Left colon (tissue), 2 donors: ENCODE data around the gene NEDD4L. TPM values are rescaled to one million over a fixed set of nuclear protein-coding genes. Genes with fewer than 3 reads are reported as not detected.
A peak's percentile ranks its signal among the peaks of the same experiment; 100 is the strongest.

ENCODE experiments used
- ATAC-seq: fragments of 200-7000 bp; cut with Tn5 transposase; one replicate; pipeline ENCODE4 v1.9.1; 2020; ENCODE audit warnings: mild to moderate bottlenecking, moderate library complexity
- DNase-seq, 2 donors: peaks; one replicate each; pipeline ENCODE4 v3.0.0-alpha.2; 2020
- intact Hi-C, 2 donors: fragments of 100-400 bp; cut with DNase I in 1 of 2; cut with micrococcal nuclease in 1 of 2; formaldehyde crosslinking; loops; one replicate each; pipeline versions ENCODE4 v1.11.2 to v1.14.0; 2022; cut with DNase I, micrococcal nuclease
- total RNA-seq, 2 donors: library from RNA; stranded (reverse); fragmentation: NEBNext Ultra II Directional; extraction: Animal tissue kit (Norgen Biotek cat#: 25700); gene quantifications; one replicate each; pipeline ENCODE4 v1.2.1, GENCODE V29; 2021
- donor health status: DM: no; HTN: no; CAD: no.
- donor health status: DM: yes; HTN: yes; CAD: no.

Gene NEDD4L
- total RNA-seq, 2 donors from 2014 or later = 176 to 332 TPM

DNA sequence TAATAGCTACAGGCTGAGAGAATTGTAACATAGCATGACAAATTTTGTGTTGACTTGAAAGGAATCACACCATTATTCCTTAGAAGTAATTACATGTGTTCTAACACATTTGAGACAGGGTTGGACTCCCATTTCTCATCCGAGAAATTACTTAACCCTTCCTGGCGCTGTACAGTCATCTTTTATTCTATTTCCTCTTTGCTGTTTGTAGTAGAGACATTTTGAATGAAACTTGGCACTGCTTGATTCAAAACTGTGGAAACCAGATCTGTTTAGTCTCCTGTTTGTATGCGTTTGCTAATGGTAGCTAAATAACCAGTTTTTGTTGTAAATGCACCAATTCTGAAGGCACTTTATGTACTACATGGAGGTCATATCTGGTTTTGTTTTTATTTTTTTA is 352.9 kb downstream of the NEDD4L start:
- intact Hi-C loops = no loop called here
- no peak for ATAC-seq
- DNase-seq = no peak

DNA sequence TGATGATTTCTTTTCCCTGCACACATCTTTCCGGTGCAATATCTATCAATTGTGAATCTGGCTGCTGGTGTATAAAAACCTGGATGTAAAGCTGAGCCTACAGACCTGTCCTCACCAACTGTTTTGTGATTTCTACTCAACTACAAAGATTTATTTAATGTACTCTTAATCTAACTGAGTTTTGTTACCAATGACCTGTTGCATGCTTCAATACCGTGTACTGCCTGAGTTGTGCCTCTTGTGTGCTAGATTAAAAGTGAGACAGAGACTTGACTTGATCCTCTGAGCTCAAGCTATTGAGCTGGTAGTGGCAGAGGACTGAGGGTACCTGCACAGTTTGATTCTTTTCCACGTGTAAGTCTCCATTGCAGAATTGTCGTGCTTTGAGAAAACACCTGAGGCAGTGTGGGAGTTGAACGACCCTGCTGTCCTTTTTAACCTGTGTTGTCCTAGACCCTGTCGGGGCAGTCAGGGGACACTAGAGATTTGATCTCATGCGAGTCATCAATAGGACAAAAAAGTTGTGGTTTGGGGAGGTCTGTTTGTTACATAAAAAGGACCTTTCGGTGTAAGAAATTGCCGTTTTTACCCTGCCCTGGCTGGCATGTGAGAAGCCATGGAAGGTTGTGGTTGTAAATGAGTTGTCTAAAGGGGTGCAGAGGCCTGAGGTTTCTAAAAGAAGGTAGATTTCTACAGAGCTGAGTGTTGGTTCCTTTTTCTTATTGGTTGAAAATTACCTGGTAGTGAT is 353.5 kb downstream of the NEDD4L start:
- no peak for ATAC-seq
- intact Hi-C loops = no loop called here
- DNase-seq = no peak

DNA sequence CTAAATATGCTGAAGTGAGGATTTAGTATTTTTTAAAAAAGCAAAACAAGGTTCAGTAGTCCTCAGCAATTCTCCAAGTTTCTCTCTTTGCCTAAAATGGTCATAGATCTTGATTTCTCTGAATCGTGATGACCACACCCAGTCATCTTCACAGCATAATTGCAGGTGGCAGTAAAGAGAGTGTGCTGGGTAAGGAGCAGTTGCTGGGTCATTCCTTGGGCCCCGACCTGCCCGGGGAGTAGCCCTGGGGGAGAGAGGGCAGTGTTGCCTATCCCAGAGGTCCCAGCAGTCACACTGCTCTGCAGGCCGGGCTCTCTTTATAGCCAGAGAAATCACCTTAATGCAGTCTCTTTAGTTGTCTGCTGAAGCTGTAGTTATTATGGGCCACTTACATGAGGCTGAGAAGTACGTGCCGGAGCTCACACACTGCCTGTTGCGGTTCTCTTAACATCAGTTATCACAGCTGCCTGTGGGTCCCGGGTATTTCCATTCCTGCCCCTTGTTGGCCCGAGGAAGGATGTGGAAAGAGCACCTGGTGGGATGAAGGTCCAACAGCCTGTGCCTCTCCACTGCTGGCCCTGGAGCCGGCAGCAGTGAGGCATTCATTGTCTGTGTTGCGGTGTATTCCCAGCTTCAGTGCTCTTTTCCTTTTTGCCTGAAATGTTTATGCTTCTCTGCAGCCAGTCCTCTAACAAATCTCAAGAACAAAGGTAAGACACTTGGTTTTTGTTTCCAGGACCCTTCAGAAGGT is 354.8 kb downstream of the NEDD4L start:
- DNase-seq = no peak
- peak; percentile 76 for ATAC-seq
- intact Hi-C loops = no loop called here

DNA sequence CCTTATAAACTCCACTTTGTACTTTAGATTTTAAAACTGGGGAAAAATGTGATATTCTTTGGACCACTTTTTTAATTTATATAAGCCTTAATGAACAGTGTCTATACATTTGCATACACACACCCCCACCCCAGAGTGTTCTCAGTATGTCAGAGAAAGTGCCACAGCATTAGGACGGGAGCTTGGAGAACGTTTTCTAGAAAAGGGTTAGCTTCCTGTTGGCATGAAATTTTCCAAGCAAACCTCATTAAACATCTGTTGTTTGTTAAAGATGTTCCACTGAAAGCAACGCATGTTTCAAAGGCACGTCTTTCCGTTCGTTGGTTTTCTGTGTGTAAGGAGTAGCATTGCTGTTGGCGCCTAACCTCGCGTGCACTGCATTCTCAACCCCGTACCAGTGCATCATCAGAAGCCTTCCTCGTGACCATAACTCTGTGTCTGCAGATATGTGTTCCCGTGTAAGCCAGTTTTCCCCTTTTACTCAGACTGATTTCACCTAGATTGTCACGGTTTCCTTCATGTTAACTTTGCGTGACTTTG is 356.4 kb downstream of the NEDD4L start:
- intact Hi-C loops = no loop called here
- no peak for DNase-seq
- no peak for ATAC-seq

DNA sequence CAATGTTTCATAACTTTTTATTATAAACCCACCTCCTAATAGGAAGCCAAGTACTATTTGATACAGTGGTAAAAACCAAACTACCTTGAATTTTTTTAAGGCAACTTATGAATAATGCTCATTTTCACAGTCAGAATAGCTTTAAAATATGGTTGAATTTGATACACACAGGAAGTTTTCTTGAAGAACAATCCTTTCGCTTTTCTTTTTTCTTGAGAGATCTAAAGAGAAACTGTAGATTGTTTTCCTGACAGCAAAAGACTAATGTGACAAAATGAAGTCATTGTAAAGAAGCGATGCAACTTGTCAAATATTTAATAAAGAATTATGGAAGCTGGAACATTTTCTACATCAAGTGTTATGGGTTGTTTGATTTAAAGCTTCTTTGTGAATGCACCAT is 357.2 kb downstream of the NEDD4L start:
- intact Hi-C loops = no loop called here
- DNase-seq (no peak), ATAC-seq (no peak)

DNA sequence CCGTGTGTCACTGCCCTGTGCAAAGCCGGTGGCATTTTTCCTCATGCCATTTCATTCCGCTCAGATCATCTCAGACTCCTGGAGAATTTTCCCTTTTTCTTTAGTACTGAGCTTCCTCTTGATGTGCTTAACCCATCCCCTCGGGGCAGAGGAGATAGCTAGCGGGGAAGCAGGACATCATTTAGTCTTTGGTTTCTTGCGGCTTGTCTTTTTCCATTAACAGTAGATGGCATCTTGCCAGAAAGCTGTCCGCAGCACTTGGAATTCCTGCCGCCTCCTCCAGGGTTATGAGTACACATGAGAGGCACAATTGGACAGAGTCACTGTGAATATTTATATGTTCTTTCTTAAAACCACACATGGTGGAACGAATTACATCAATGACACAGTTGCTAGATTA is 358.2 kb downstream of the NEDD4L start:
- peak; percentile 26 for ATAC-seq
- intact Hi-C loops = no loop called here
- no peak for DNase-seq

DNA sequence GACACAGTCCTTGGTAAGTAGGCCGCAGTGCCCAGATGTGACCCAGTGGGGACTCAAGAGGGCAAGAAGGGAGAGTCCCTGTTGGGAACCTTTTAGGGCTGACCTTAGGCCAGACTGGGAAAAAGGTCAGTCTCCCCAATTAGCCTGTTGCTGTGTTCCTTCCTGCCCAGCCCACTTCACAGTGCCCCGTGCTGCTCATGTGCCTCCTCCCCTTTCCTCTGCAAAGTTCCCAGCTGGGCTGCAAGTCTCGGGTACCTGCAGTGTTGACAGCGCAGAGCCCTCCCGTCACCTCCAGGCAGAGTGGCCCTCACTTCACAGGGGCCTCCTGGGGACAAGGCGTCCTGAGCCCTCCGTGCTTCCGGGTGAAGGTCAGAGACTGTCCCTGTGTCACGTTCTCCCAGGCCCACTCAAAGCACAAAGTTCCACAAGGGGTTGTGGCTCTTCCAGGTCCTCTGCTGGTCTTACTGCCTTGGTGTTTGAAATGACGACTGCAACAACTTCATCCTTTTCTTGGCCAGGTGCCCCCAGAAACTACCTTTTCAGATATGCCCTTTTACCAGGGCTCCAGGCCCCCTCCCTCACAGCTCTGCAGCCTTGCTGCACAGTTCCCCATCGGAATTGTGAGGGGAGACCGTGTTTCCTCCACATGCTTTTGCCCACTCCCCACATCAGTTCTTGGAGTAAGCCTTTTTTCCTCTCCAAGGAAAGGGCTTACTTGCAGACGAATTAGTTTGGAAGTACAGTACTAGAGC is 359.1 kb downstream of the NEDD4L start:
- intact Hi-C loops = no loop called here
- DNase-seq (no peak), ATAC-seq (no peak)

DNA sequence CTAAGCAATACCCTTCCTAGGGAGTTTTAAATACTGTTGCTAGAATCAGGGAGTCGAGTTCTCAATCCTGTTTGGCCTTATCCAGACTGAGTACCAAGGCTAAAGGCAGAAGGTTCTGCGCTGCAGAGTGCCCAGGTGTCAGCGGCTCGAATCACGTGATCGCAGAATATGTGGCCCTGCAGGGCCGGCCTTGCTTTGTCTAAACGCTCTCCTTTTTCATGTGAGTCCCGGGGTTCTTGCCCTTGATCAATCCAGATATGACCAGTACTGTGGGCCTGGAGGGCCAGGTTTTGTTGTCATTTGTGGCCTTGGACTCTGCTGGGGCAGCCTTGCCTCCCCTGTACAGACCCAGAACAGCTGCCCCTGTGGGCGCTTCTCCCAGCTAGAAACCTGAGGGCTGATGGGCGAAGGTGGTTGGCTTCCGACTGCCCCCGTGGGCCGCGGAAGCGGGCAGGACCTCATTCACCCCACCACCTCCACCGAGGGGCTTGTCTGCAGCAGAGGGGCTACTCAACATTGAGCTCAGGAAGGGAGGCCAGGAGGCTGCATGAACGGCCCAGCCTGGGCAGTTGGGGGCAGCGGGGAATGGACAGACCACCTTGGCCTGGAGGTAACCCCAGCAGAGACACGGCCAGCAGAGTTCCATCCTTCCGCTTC is 359.9 kb downstream of the NEDD4L start:
- intact Hi-C loops = no loop called here
- no peak for ATAC-seq
- no peak for DNase-seq

DNA sequence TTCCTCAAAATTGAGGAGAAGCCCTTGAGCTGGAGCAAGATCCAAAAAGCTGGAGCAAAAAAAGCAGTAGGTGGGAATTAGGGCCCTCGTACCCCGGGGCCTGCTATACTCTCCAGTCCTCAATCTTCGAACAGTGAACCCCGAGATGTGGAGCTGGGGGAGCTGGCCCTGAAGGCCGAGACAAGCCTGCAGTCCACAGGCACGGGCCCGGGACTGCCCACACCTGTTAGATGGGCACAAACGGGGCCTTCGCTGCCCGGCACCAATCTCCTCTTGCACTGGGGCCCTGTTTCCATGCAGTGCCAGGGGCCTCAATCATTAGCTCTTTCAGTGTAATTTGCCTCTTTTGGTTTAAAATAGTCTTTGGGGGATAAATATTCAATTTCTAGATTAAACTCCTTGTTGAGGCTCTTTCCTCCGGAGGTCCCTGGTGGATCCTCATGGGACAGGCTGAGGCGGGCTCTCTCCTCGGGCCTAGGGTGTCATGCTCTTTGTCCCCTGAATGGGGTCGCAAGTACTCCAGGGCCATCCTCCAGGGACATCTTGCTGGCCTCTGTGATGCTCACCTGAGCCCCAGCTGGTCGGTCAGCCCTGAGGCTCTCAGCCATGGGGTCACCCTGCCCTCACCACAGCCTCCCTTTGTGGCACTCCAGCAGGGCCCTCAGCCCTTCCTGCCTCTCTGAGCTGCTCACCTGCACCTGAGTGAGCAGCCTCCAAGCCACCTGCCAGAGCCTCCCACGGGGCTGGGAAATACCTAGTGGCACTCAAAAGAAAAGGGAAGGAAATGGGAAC is 361.3 kb downstream of the NEDD4L start:
- no peak for DNase-seq
- intact Hi-C loops = no loop called here
- ATAC-seq = no peak

DNA sequence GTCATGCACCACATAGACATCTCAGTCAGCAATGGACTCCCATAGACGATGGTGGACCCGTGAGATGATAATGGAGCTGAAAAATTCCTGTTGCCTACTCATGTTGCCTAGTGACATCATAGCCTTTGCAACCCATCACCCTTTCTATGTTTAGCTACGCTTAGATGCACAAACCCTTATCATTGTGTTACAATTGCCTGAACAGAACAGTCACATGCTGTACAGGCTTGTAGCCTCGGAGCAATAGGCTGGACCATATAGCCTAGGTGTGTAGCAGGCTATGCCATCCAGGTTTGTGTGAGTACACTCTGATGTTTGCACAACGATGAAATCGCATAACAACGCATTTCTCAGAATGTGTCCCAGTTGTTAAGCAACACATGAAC is 363.2 kb downstream of the NEDD4L start:
- intact Hi-C loops = no loop called here
- ATAC-seq = no peak
- no peak for DNase-seq

DNA sequence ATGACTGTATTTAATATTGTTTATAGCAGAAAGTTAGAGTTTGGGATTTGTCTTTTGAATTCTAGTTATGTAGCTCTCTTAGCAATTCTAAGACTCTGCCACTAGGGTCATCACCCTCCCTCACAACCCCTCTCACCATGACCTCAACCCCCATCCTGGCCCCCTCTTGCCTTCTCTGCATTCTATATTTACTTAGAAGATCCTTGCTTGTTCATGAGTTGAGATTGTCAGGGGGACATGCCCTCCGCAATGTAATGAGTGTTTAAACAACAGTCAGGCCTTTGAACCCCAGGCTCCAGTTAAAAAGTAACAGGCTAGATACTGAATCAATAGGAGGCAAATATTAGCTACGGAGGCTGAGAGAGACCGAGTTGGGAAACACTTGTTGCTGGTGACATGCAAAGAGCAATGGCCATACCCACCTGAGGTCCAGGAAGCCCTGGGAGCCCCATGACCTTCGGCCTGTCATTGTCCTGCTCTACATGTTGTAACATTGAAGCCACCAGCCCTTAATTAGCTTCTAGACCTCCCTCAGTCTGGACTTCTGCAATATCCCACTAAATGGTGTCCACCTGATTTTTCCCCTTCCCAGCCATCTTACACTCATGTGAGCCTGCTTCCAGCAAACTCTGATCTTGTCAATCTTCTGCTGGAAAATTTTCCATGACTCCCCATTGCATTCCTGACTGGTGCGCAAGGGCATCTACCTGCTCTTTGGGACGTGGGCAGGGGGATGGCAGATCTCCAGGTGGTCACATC is 363.8 kb downstream of the NEDD4L start:
- no peak for DNase-seq
- intact Hi-C loops = no loop called here
- ATAC-seq = no peak

DNA sequence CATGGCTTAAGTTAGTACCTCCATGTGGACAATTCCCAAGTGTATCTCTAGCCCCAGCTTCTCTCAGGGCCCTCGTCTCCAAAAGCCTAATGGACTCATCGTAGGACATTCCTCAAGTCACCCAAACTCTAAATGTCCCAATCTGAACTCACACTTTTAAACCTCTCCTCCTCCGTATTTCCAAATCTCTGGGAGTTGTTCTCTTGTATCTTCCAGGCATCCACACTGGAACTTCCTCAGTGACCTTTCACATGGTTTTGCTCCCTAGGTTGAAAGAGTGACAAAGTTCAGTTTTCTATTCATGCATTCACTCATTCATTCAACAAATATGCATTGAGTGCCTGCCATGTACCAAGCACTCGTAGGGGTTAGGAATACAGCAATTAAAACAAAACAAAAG is 364.6 kb downstream of the NEDD4L start:
- ATAC-seq (no peak), DNase-seq (no peak)
- intact Hi-C loops = no loop called here

DNA sequence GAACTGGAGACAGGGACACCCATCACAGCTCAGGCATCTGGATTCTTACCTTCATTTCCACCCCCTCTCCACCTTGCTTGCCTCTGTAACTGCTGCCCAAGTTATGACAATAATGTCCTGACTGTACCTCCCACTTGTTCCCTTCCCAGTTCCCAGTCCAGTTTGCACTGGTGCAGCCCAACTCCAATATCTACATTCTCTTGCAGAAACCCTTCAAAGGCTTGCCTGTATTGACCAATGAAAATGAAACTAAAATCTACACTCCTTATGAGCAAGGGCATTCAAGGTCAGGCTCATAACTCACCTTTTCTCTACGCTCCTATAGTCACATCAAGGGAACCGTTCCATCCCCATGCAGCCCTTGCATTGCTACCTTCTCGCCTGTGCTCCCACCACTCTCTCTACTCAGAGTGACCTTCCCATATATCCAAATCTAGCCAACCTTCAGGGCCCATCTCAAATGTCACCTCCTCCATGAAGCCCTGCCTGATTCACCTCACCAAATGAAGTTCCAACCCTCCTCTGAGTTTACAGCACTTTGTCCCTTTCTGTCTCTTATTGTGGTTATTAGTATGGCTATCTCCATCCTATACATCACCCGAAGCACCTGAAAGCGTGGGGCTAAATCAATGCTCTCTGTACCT is 365.9 kb downstream of the NEDD4L start:
- DNase-seq (no peak), ATAC-seq (no peak)
- intact Hi-C loops = no loop called here

DNA sequence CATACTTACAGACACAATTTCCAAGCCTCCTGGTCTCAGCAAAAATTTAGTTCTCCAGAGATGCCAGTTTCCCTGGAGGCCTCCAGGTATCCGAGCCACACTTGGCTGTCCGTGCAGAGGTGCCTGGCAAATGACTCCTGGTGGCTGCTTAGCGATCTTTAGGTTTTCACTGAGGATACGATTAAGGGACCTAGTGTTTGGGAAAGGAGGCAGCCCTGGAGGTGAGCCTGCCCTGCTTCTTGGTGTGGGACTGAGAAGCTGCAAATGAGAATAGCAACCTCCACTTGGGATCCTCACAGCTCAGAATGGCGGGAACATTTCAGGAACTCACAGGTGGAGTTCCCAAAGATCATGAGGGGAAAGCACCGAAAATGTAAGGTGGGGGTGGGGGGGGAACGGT is 367.3 kb downstream of the NEDD4L start:
- no peak for ATAC-seq
- intact Hi-C loops = no loop called here
- DNase-seq = no peak

DNA sequence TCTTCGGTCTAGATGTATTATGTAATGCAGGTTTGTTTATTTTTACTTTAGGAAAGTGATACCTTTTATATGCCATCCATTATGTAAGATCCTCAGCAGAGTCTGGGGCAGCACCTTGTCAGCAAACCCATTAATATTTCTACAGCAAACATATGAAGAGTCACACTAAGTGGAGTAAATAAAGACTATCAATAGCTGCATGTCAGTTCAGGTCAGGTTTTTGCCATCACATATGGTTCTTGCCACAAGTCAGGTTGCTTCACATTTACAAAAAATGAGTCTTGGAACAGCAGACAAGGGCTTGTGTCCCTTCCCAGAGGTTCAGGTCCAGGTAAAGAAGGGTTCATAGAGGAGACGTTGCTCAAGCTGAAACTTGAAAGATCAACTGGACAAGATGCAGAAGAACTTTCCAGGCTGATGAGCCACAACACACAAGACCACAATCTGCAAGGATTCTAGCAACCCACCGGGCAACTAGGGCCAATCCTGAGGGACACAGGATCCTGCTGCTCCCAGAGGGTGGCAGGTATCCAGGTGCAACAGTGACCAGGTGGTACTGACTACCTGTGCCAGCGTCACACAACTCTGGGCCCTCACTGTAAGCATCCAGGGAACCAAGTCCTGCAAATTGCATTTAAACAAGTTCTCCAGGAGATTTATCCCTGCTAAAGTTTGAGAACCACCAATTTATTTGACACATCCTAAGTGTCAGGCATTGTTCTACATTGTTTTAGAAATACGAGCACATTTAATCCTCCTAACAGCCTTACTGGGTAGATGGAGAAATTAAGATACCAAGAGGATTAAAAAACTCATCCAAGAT is 369.0 kb downstream of the NEDD4L start:
- DNase-seq = no peak
- intact Hi-C loops = no loop called here
- ATAC-seq = no peak
